PC-9 (cell line): ENCODE results near the gene MT2A. TPM values are rescaled to one million over a fixed set of nuclear protein-coding genes. Genes with fewer than 3 reads are reported as not detected.
A peak's percentile ranks its signal among the peaks of the same experiment; 100 is the strongest.

Experiments
- BruUV-seq: library from RNA; stranded (reverse); fragments of 400-500 nt; replicated peaks from 2 replicates; lab custom pipeline; 2021; lab: Mats Ljungman, UMichigan
- CTCF ChIA-PET: fragments of 300-600 bp; sonication (Branson Sonifier 250); formaldehyde crosslinking; loops from one replicate; lab custom pipeline; 2022; ENCODE audit warnings: antibody characterized with exemption; lab: Charles Lee
- POLR2A ChIA-PET: fragments of 300-600 bp; sonication (Branson Sonifier 250); formaldehyde crosslinking; loops from one replicate; lab custom pipeline; 2022; ENCODE audit warnings: antibody characterized with exemption; ENCODE audit not compliant: unreplicated experiment; lab: Charles Lee
- DNase-seq, 2 experiments: peaks; one replicate each; pipeline versions ENCODE4 v3.0.0 to v3.0.0-alpha.2; 2015 to 2022; ENCODE audit warnings: mixed read lengths in 1 of 2
- H2AFZ ChIP-seq: fragments of 200-600 bp; sonication (generic); 2 replicates; pipeline ENCODE4 v1.8.1; 2017; ENCODE audit warnings: antibody characterized with exemption
- H3F3A ChIP-seq: fragments of 200-600 bp; sonication (generic); 2 replicates; pipeline ENCODE4 v1.8.1; 2017; ENCODE audit warnings: antibody characterized with exemption, mild to moderate bottlenecking, low read depth; ENCODE audit not compliant: insufficient read depth
- H3K27ac ChIP-seq: fragments of 200-600 bp; sonication (generic); 2 replicates; pipeline ENCODE4 v1.6.1; 2016; ENCODE audit warnings: mixed run types
- H3K27me3 ChIP-seq: fragments of 200-600 bp; sonication (generic); 2 replicates; pipeline ENCODE4 v1.6.1; 2016; ENCODE audit warnings: low read depth, mixed run types; ENCODE audit not compliant: insufficient read depth
- H3K36me3 ChIP-seq: fragments of 200-600 bp; sonication (generic); 2 replicates; pipeline ENCODE4 v1.6.1; 2016; ENCODE audit warnings: low read depth, mixed run types
- H3K4me1 ChIP-seq: fragments of 200-600 bp; sonication (generic); replicated peaks from 2 replicates; pipeline ENCODE4 v1.6.1; 2016; ENCODE audit warnings: mixed run types; ENCODE audit not compliant: insufficient read depth
- H3K4me2 ChIP-seq: fragments of 200-600 bp; sonication (generic); 2 replicates; pipeline ENCODE4 v1.6.1; 2017; ENCODE audit warnings: mixed run types
- H3K4me3 ChIP-seq: fragments of 200-600 bp; sonication (generic); 2 replicates; pipeline ENCODE4 v1.6.1; 2016; ENCODE audit warnings: mixed run types
- H3K79me2 ChIP-seq: fragments of 200-600 bp; sonication (generic); 2 replicates; pipeline ENCODE4 v1.6.1; 2017; ENCODE audit warnings: low read depth, mixed run types
- H3K9me2 ChIP-seq: fragments of 200-600 bp; sonication (generic); 2 replicates; pipeline ENCODE4 v1.8.1; 2017; ENCODE audit warnings: mild to moderate bottlenecking; ENCODE audit not compliant: insufficient read depth
- H3K9me3 ChIP-seq: fragments of 200-600 bp; sonication (generic); 2 replicates; pipeline ENCODE4 v1.8.1; 2016; ENCODE audit warnings: low read depth; ENCODE audit not compliant: insufficient read depth
- H4K20me1 ChIP-seq: fragments of 200-600 bp; sonication (generic); 2 replicates; pipeline ENCODE4 v1.8.1; 2017; ENCODE audit not compliant: insufficient read depth
- EZH2 ChIP-seq: fragments of 200-600 bp; sonication (generic); IDR thresholded peaks from 2 replicates; pipeline ENCODE4 v1.8.0; 2017; ENCODE audit warnings: antibody characterized with exemption, low read depth
- intact Hi-C: fragments of 100-400 bp; cut with micrococcal nuclease; formaldehyde crosslinking; loops from one replicate; pipeline ENCODE4 v1.10.0; 2022; ENCODE audit not compliant: unreplicated experiment
- total RNA-seq: library from RNA; stranded (reverse); gene quantifications from 2 replicates; pipeline ENCODE4 v1.2.3, GENCODE V29; 2021
- TF ChIP-seq, protein P1 (sequence below): fragments of 200-600 bp; sonication (generic); conservative IDR thresholded peaks from 2 replicates; pipeline ENCODE4 v1.6.1; 2017; ENCODE audit warnings: mixed run types, antibody characterized with exemption, mild to moderate bottlenecking, moderate library complexity

MT2A gene
- total RNA-seq, 1 experiment from 2014 or later, result 203 TPM

DNA sequence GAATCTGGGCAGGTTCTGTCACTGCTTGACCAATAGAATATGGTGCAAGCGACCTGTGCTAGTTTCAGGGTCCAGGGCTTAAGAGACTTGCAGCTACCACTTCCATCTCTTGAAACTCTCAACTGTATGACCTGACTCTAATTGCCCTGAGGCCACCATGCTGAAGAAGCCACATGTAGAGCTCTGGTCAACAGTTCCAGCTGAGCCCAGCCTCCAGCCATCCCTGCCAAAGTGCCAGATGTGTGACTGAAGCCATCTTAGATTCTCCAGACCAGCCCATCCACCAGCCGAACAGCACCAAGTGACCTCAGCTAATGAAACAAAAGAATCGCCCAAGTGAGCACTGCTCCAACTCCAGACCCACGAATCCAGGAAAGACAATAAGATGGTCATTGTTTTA lies 3.4 kb upstream of the MT2A start:
- no peaks in the 10 kb centered on the region for H3K9me2 ChIP-seq
- H3K9me3 ChIP-seq, result no peaks in the 10 kb centered on the region
- H3F3A ChIP-seq, result peaks cover 51% of the 10 kb centered on the region
- TF ChIP-seq, protein P1, sequence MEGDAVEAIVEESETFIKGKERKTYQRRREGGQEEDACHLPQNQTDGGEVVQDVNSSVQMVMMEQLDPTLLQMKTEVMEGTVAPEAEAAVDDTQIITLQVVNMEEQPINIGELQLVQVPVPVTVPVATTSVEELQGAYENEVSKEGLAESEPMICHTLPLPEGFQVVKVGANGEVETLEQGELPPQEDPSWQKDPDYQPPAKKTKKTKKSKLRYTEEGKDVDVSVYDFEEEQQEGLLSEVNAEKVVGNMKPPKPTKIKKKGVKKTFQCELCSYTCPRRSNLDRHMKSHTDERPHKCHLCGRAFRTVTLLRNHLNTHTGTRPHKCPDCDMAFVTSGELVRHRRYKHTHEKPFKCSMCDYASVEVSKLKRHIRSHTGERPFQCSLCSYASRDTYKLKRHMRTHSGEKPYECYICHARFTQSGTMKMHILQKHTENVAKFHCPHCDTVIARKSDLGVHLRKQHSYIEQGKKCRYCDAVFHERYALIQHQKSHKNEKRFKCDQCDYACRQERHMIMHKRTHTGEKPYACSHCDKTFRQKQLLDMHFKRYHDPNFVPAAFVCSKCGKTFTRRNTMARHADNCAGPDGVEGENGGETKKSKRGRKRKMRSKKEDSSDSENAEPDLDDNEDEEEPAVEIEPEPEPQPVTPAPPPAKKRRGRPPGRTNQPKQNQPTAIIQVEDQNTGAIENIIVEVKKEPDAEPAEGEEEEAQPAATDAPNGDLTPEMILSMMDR, result no peak
- no peak for TF ChIP-seq EZH2
- peaks cover 60% of the 10 kb centered on the region for H3K4me1 ChIP-seq
- ChIA-PET CTCF (interaction anchor here (0.6 kb wide), 1 partner anchor 487 kb away, joined by 9 read pairs; the partner anchor contains the start of gene CPNE2), POLR2A (no interaction called here)
- H4K20me1 ChIP-seq, result no peaks in the 10 kb centered on the region
- H3K4me3 ChIP-seq, result no peak overlapping the region
- intact Hi-C loops, result loop anchor here (5.0 to 10.0 kb wide), 2 partner anchors 270 to 1133 kb away; no protein-coding TSS in a partner anchor
- H3K27me3 ChIP-seq, result no peaks in the 10 kb centered on the region
- H3K27ac ChIP-seq, result peak overlapping the region; percentile 95
- no peak overlapping the region for H2AFZ ChIP-seq
- no peak overlapping the region for H3K4me2 ChIP-seq
- H3K79me2 ChIP-seq, result no peaks in the 10 kb centered on the region; the same call in 1 of the 2 replicates
- H3K36me3 ChIP-seq, result no peaks in the 10 kb centered on the region
- no TSS peak for BruUV-seq
- no peak for DNase-seq

DNA sequence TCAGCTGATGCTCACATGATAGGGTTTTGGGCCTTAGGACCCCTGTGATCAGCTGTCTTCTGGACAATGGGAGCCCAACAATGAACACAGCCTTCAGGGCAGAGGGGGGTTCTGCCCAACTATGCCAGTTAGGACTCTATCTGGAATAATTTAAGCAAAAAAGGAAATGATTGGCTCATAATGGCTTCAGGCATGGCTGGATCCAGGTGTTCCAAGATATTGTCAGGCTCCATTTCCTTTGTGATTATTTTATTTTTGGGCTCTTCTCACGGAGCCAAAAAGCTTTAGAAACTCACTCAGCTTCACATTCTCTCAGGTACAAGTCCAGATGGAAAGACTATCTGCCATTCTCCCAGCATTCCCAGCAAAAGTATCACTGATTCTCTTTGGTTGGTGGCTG lies 2.9 kb upstream of the MT2A start:
- Histone ChIP-seq H3K27ac (peak overlapping the region; percentile 95), H3F3A (peaks cover 56% of the 10 kb centered on the region), H3K4me1 (peaks cover 60% of the 10 kb centered on the region), H3K36me3 (no peaks in the 10 kb centered on the region), H3K79me2 (no peaks in the 10 kb centered on the region; the same call in 1 of the 2 replicates), H3K27me3 (no peaks in the 10 kb centered on the region), H2AFZ (no peak overlapping the region), H3K4me2 (peak overlapping the region; percentile 90), H3K4me3 (no peak overlapping the region), H4K20me1 (no peaks in the 10 kb centered on the region), H3K9me3 (no peaks in the 10 kb centered on the region), H3K9me2 (no peaks in the 10 kb centered on the region)
- ChIA-PET CTCF (interaction anchor here (1.0 kb wide), 1 partner anchor 29 kb away, joined by 4 read pairs; no protein-coding TSS in a partner anchor), POLR2A (no interaction called here)
- intact Hi-C loops, result loop anchor here (5.0 to 10.0 kb wide), 2 partner anchors 271 to 1133 kb away; no protein-coding TSS in a partner anchor
- DNase-seq, result no peak
- no TSS peak for BruUV-seq
- TF ChIP-seq EZH2, result no peak
- TF ChIP-seq, protein P1, result no peak

DNA sequence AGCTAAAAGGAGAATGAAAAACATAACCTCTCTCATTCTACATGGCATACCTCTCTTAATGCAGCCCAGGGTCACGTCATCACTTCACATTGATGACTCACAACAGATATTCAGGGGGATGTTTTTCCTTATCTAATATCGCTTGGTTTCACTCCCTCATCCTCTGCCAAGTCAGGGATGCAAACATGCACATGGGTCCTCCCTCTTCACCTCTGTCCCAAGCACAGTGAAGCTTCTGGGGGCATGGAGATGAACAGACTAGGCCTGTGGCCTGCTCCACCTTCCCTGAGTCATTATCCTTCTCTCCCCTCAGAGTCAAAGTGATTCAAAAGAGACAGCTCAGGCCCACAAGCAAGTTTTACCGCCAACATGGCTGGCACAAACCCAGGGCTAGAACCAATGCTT lies 2.3 kb upstream of the MT2A start:
- no peak for DNase-seq
- POLR2A ChIA-PET, result interaction anchor here (0.6 kb wide), 2 partner anchors 96 to 338 kb away, joined by 6 to 9 read pairs; no protein-coding TSS in a partner anchor
- CTCF ChIA-PET, result interaction anchor here (1.0 to 1.6 kb wide), 3 partner anchors 30 to 96 kb away, joined by 3 to 5 read pairs (median 4); no protein-coding TSS in a partner anchor

More for the DNA sequence above, 2.3 kb upstream of the MT2A start:
- Histone ChIP-seq H3K36me3 (no peaks in the 10 kb centered on the region), H3K4me3 (peak overlapping the region; percentile 90; the same call in 1 of the 2 replicates), H3K9me2 (no peaks in the 10 kb centered on the region), H3K27ac (peak overlapping the region; percentile 95), H3K9me3 (no peaks in the 10 kb centered on the region), H3K4me1 (peaks cover 66% of the 10 kb centered on the region), H3K79me2 (no peaks in the 10 kb centered on the region; the same call in 1 of the 2 replicates), H2AFZ (no peak overlapping the region), H3K4me2 (peak overlapping the region; percentile 90), H3F3A (peaks cover 62% of the 10 kb centered on the region), H3K27me3 (no peaks in the 10 kb centered on the region), H4K20me1 (no peaks in the 10 kb centered on the region)
- no TSS peak for BruUV-seq
- TF ChIP-seq, protein P1, result no peak
- intact Hi-C loops, result loop anchor here (1.0 to 10.0 kb wide), 7 partner anchors 21 to 1134 kb away; partner anchors contain the start of gene MT1X
